WERI-Rb-1 (cell line): ENCODE data around the gene KIR2DL1.
"Not testable (repeated sequence)": the region's sequence is repeated elsewhere in the genome, so short reads cannot be mapped to it uniquely, and the experiment has no call there.

Experiments used
- DNase-seq: peaks from one replicate; pipeline ENCODE4 v3.0.0-alpha.2; 2020
- H3K27ac ChIP-seq: fragments of 250-450 bp; sonication (Bioruptor Pico); 2 replicates; pipeline ENCODE4 v1.5.1; 2020; ENCODE audit warnings: mild to moderate bottlenecking, moderate library complexity
- H3K27me3 ChIP-seq: fragments of 250-450 bp; sonication (Bioruptor Pico); 2 replicates; pipeline ENCODE4 v1.5.1; 2021; ENCODE audit warnings: mild to moderate bottlenecking, low read depth, moderate library complexity; ENCODE audit not compliant: insufficient read depth, severe bottlenecking
- H3K36me3 ChIP-seq: fragments of 250-450 bp; sonication (Bioruptor Pico); 2 replicates; pipeline ENCODE4 v1.5.1; 2020; ENCODE audit warnings: mild to moderate bottlenecking, moderate library complexity
- H3K4me3 ChIP-seq: 2 replicates; pipeline ENCODE4 v1.5.1; 2011; ENCODE audit warnings: low read depth, mild to moderate bottlenecking, control low read depth, low read length
- H3K9me3 ChIP-seq: fragments of 250-450 bp; sonication (Bioruptor Pico); 2 replicates; pipeline ENCODE4 v1.5.1; 2021; ENCODE audit warnings: mild to moderate bottlenecking, moderate library complexity; ENCODE audit not compliant: severe bottlenecking
- CTCF ChIP-seq: IDR thresholded peaks from 2 replicates; pipeline ENCODE4 v1.5.1; 2011; ENCODE audit warnings: low read depth, mild to moderate bottlenecking, control low read depth, inconsistent platforms, low read length

Gene KIR2DL1

GRCh38 chr19:54769646-54770045 is at the start of gene KIR2DL1:
KIR2DL1 (plus strand) TSS chr19:54769793; CDS start chr19:54769851, 58 bp downstream.
- not testable (repeated sequence) for H3K9me3 ChIP-seq

GRCh38 chr19:54724142-54724541 is 45.5 kb upstream of the KIR2DL1 start, which contains the start of gene KIR3DL3:
KIR3DL3 (plus strand) TSS chr19:54724442; CDS start chr19:54724497, 55 bp downstream.
- no peak within 1 kb of the TSS for H3K4me3 ChIP-seq
- TF ChIP-seq CTCF, result no peak
- H3K27ac ChIP-seq, result no peak within 1 kb of the TSS
- peaks cover 3% of the 10 kb centered on the region for H3K9me3 ChIP-seq
- no peak for DNase-seq
- peaks cover 29% of the 10 kb centered on the region for H3K27me3 ChIP-seq
- H3K36me3 ChIP-seq, result no peaks in the 10 kb centered on the region

More at GRCh38 chr19:54769646-54770045, at the start of gene KIR2DL1:
- peaks cover 12% of the 10 kb centered on the region for H3K27me3 ChIP-seq
- not testable (repeated sequence) for H3K4me3 ChIP-seq, H3K36me3 ChIP-seq, H3K27ac ChIP-seq, DNase-seq

- Histone ChIP-seq H3K9me3 (peaks cover 3% of the 10 kb centered on the region), H3K27me3 (peaks cover 29% of the 10 kb centered on the region), H3K4me3 (no peak overlapping the region), H3K27ac (no peak overlapping the region), H3K36me3 (no peaks in the 10 kb centered on the region)
- no peak for DNase-seq
- TF ChIP-seq CTCF, result no peak
Observed at GRCh38 chr19:54724644-54725043, 44.9 kb upstream of the KIR2DL1 start.

- Histone ChIP-seq H3K27ac (no peak overlapping the region), H3K36me3 (no peaks in the 10 kb centered on the region), H3K9me3 (peaks cover 3% of the 10 kb centered on the region), H3K27me3 (peaks cover 34% of the 10 kb centered on the region), H3K4me3 (no peak overlapping the region)
- DNase-seq, result no peak
- no peak for TF ChIP-seq CTCF
Observed at GRCh38 chr19:54725321-54725720, 44.3 kb upstream of the KIR2DL1 start.

- peaks cover 52% of the 10 kb centered on the region for H3K27me3 ChIP-seq
- no peak overlapping the region for H3K4me3 ChIP-seq
- DNase-seq, result no peak
- TF ChIP-seq CTCF, result no peak
- H3K36me3 ChIP-seq, result no peaks in the 10 kb centered on the region
- no peaks in the 10 kb centered on the region for H3K9me3 ChIP-seq
- H3K27ac ChIP-seq, result no peak overlapping the region
Observed at GRCh38 chr19:54727562-54727961, 42.0 kb upstream of the KIR2DL1 start.

- H3K4me3 ChIP-seq, result no peak overlapping the region
- TF ChIP-seq CTCF, result no peak
- no peaks in the 10 kb centered on the region for H3K36me3 ChIP-seq
- peaks cover 58% of the 10 kb centered on the region for H3K27me3 ChIP-seq
- no peak overlapping the region for H3K27ac ChIP-seq
- DNase-seq, result no peak
- H3K9me3 ChIP-seq, result no peaks in the 10 kb centered on the region
Observed at GRCh38 chr19:54728167-54728566, 41.4 kb upstream of the KIR2DL1 start.
